GM18520 (cell line): Measurements from ENCODE around the gene LAPTM5.

Source experiments
- ATAC-seq: cut with Tn5 transposase; IDR thresholded peaks from one replicate; pipeline ENCODE4 v1.9.1; 2021; ENCODE audit not compliant: unreplicated experiment

The LAPTM5 gene

GRCh38 chr1:30684881-30685795 is 72.4 kb downstream of the LAPTM5 start:
- ATAC-seq, result no peak

GRCh38 chr1:30684259-30684658 is 73.3 kb downstream of the LAPTM5 start:
- no peak for ATAC-seq

GRCh38 chr1:30683699-30684098 is 73.9 kb downstream of the LAPTM5 start:
- ATAC-seq, result no peak
